ENCODE data around the gene E2F2. TPM values are rescaled to one million over a fixed set of nuclear protein-coding genes. Genes with fewer than 3 reads are reported as not detected.

The E2F2 gene
- total and polyA plus RNA-seq, 10 donors: 0.89 to 18.9 (median 4.9) TPM

- H3K27me3 ChIP-seq (replicated peaks in 1 of 7): peaks cover 0 to 36% (median 0%) of the 10 kb centered on the region in 7 donors
- H3K36me3 ChIP-seq: no peaks in the 10 kb centered on the region
- TF ChIP-seq POLR2AphosphoS5 (IDR thresholded peaks at IDR 0.05): no peak
- TF ChIP-seq POLR2A (IDR thresholded peaks at IDR 0.05): no peak
- TF ChIP-seq, protein P1, sequence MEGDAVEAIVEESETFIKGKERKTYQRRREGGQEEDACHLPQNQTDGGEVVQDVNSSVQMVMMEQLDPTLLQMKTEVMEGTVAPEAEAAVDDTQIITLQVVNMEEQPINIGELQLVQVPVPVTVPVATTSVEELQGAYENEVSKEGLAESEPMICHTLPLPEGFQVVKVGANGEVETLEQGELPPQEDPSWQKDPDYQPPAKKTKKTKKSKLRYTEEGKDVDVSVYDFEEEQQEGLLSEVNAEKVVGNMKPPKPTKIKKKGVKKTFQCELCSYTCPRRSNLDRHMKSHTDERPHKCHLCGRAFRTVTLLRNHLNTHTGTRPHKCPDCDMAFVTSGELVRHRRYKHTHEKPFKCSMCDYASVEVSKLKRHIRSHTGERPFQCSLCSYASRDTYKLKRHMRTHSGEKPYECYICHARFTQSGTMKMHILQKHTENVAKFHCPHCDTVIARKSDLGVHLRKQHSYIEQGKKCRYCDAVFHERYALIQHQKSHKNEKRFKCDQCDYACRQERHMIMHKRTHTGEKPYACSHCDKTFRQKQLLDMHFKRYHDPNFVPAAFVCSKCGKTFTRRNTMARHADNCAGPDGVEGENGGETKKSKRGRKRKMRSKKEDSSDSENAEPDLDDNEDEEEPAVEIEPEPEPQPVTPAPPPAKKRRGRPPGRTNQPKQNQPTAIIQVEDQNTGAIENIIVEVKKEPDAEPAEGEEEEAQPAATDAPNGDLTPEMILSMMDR (IDR thresholded peaks at IDR 0.05 in 8 of 11, conservative IDR thresholded peaks at IDR 0.05 in 3 of 11): no peak
- 94 to 96% (median 95%) methylated on average over 3 of the region's 3 CpGs for WGBS, 5 donors
- H3K9me3 ChIP-seq: no peaks in the 10 kb centered on the region
- no peak for DNase-seq
- peaks cover 27 to 92% (median 51%) of the 10 kb centered on the region in 6 donors for H3K4me1 ChIP-seq
- H3K27ac ChIP-seq: peak overlapping the region in 4 of 8 donors; percentile 8 to 94 (median 16)
- intact Hi-C loops (cut with DNase I; ENCODE audit: low total_unique reads): no loop called here
- no peak overlapping the region for H3K4me3 ChIP-seq
These were observed 34.7 kb upstream of the E2F2 start for GRCh38 chr1:23565776-23566175.

DNA sequence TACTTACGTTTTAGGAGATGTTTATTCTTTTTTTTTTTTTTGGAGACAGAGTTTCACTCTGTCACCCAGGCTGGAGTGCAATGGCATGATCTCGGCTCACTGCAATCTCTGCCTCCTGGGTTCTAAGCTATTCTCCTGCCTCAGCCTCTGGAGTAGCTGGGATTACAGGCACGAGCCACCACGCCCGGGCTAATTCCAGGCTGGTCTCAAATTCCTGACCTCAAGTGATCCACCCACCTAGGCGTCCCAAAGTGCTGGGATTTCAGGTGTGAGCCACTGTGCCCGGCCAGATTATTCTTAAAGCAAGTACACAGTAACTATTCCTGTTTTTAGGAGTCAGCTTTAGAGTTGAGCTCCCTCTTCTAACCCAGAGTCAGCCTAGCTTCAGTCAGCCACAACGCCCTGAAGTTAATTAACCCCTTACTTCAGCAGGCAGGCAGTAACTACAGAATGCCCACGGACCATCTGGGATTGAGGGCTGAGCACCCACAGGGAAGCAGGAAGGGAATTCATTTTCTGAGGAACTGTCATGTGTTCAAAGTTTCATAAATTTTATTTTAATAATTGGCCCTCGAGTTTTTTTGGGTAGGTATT, 33.6 kb upstream of the E2F2 start:
- peak overlapping the region in 6 of 8 donors; percentile 3 to 96 (median 94) for H3K27ac ChIP-seq
- TF ChIP-seq POLR2A (IDR thresholded peaks at IDR 0.05) (no peak), POLR2AphosphoS5 (IDR thresholded peaks at IDR 0.05) (no peak)
- TF ChIP-seq, protein P1 (IDR thresholded peaks at IDR 0.05 in 8 of 11, conservative IDR thresholded peaks at IDR 0.05 in 3 of 11): no peak
- intact Hi-C loops (cut with DNase I; ENCODE audit: low total_unique reads): no loop called here
- 78 to 90% (median 87%) methylated on average over 10 of the region's 10 CpGs for WGBS, 5 donors
- no peak overlapping the region for H3K4me3 ChIP-seq
- no peaks in the 10 kb centered on the region for H3K36me3 ChIP-seq
- H3K4me1 ChIP-seq: peaks cover 35 to 97% (median 61%) of the 10 kb centered on the region in 6 donors
- no peak for DNase-seq
- H3K9me3 ChIP-seq: no peaks in the 10 kb centered on the region
- peaks cover 0 to 34% (median 0%) of the 10 kb centered on the region in 7 donors for H3K27me3 ChIP-seq (replicated peaks in 1 of 7)

- H3K9me3 ChIP-seq: no peaks in the 10 kb centered on the region
- 94 to 99% (median 97%) methylated on average over 3 of the region's 3 CpGs for WGBS, 5 donors
- H3K36me3 ChIP-seq: no peaks in the 10 kb centered on the region
- TF ChIP-seq, protein P1 (IDR thresholded peaks at IDR 0.05 in 8 of 11, conservative IDR thresholded peaks at IDR 0.05 in 3 of 11): no peak
- no peak for TF ChIP-seq POLR2AphosphoS5 (IDR thresholded peaks at IDR 0.05)
- TF ChIP-seq POLR2A (IDR thresholded peaks at IDR 0.05): no peak
- intact Hi-C loops (cut with DNase I; ENCODE audit: low total_unique reads): no loop called here
- no peak for DNase-seq
- H3K27me3 ChIP-seq (replicated peaks in 1 of 7): peaks cover 0 to 28% (median 0%) of the 10 kb centered on the region in 7 donors
- peaks cover 33 to 97% (median 61%) of the 10 kb centered on the region in 6 donors for H3K4me1 ChIP-seq
- H3K4me3 ChIP-seq: no peak overlapping the region
- peak overlapping the region in 7 of 8 donors; percentile 91 to 96 (median 94) for H3K27ac ChIP-seq
These were observed 32.8 kb upstream of the E2F2 start for GRCh38 chr1:23563755-23564374.

DNA sequence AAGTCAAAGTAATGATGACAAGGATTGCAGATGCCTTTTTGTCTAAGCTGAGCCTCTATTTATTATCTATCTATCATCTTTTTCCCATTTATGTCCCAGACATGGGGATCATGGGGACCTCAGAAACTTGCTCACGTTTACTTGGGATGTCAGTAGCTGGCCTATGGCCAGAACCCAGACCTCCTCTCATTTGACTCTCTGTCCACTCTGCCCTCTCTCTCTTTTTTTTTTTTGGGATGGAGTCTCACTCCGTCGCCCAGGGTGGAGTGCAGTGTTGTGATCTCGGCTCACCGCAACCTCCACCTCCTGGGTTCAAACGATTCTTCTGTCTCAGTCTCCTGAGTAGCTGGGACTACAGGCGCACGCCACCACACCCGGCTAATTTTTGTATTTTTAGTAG, 32.0 kb upstream of the E2F2 start:
- intact Hi-C loops (cut with DNase I; ENCODE audit: low total_unique reads): no loop called here
- H3K36me3 ChIP-seq: no peaks in the 10 kb centered on the region
- WGBS, 5 donors: 79 to 85% (median 79%) methylated on average over 9 of the region's 9 CpGs
- H3K27me3 ChIP-seq (replicated peaks in 1 of 7): peaks cover 0 to 28% (median 0%) of the 10 kb centered on the region in 7 donors
- H3K4me3 ChIP-seq: no peak overlapping the region
- H3K9me3 ChIP-seq: no peaks in the 10 kb centered on the region
- H3K27ac ChIP-seq: peak overlapping the region; percentile 35 to 96 (median 94)
- peaks cover 29 to 97% (median 60%) of the 10 kb centered on the region in 6 donors for H3K4me1 ChIP-seq
- DNase-seq: no peak
- TF ChIP-seq, protein P1 (IDR thresholded peaks at IDR 0.05 in 8 of 11, conservative IDR thresholded peaks at IDR 0.05 in 3 of 11): no peak
- TF ChIP-seq POLR2AphosphoS5 (IDR thresholded peaks at IDR 0.05) (no peak), POLR2A (IDR thresholded peaks at IDR 0.05) (no peak)

All from spleen (tissue), 11 donors.